Loucy (cell line): Measurements from ENCODE around the gene CHMP3.

ENCODE experiments used
- EZH2phosphoT487 ChIP-seq: fragments of 200-600 bp; IDR thresholded peaks from 2 replicates; pipeline ENCODE4 v1.6.1; 2018; ENCODE audit warnings: antibody characterized with exemption, mild to moderate bottlenecking, moderate library complexity, borderline replicate concordance
- TF ChIP-seq, protein P1 (sequence below): fragments of 200-600 bp; sonication (generic); conservative IDR thresholded peaks from 2 replicates; pipeline ENCODE4 v1.5.1; 2014; ENCODE audit warnings: mild to moderate bottlenecking, antibody characterized with exemption, low read length

DNA sequence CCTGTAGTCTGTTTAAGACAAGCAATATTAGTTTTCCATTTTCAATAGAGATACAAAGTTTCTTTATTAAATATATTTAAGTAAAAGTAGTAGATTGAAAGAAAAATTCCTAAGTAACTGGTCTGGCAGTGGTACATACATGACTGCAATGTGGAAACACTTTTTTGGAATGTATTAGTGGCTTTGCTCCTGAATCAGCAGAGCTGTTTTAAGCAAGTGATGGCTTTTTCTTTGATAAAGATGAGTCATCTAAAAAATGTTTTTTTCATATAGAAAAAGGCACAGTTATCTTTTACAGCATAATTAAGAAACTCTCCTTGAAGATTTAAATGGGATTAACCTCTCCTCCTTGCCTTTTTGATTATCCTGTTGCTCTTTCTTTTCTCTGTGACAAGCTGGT is 87.2 kb downstream of the CHMP3 start:
- TF ChIP-seq, protein P1, sequence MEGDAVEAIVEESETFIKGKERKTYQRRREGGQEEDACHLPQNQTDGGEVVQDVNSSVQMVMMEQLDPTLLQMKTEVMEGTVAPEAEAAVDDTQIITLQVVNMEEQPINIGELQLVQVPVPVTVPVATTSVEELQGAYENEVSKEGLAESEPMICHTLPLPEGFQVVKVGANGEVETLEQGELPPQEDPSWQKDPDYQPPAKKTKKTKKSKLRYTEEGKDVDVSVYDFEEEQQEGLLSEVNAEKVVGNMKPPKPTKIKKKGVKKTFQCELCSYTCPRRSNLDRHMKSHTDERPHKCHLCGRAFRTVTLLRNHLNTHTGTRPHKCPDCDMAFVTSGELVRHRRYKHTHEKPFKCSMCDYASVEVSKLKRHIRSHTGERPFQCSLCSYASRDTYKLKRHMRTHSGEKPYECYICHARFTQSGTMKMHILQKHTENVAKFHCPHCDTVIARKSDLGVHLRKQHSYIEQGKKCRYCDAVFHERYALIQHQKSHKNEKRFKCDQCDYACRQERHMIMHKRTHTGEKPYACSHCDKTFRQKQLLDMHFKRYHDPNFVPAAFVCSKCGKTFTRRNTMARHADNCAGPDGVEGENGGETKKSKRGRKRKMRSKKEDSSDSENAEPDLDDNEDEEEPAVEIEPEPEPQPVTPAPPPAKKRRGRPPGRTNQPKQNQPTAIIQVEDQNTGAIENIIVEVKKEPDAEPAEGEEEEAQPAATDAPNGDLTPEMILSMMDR: no peak
- TF ChIP-seq EZH2phosphoT487: no peak
